ENCODE data around the gene SELL. TPM values are rescaled to one million over a fixed set of nuclear protein-coding genes. Genes with fewer than 3 reads are reported as not detected.

SELL gene
- total RNA-seq = 1 to 10 TPM; 1.3 to 4.8 TPM

DNA sequence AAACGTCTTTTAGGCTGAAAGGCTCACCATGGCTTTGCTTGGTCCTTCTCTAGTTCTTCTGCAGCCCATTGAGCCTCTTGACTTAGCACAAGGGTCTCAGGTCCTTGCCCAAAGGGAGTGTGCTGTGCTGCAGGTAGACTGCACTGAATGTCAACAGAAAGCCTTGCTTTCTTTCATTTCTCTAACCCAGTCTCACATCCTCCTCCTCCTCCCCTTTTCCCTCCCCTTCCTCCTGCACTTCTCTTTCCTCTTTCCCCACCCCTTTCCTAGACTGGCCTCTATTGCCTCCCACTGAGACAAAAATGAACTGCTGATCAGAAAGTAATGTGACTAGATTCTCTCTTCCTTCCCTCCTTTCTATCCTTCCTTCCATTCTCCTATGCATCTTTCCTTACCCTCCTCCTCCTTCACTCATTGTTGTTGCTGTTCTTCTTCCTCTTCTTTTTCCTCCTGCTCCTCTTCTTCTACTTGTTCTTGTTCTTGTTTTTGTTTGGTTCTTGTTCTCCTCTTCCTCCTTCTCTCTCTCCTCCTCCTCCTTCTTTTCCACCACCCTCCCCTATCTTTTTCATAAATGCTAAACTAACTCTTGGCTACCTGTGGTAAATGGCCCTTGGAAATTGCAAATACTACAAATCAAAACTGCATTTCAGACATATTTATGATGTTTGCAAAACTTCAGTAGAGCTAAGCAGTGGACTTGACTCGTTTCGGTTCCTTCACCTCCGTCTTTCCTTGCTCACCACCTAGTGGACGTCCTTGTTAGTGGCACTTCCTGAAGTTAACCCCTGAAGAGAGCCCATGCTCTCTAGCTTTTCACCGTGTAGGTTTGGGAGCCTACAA is at the start of gene SELL:
SELL (minus strand) TSS at position 152 of the 840 bp plus-strand sequence; CDS start at position 30, 122 bp downstream.
- TF ChIP-seq POLR2A (IDR thresholded peaks at IDR 0.05) (no peak), POLR2AphosphoS5 (IDR thresholded peaks at IDR 0.05) (peak; percentile 15)
- TF ChIP-seq, protein P1, sequence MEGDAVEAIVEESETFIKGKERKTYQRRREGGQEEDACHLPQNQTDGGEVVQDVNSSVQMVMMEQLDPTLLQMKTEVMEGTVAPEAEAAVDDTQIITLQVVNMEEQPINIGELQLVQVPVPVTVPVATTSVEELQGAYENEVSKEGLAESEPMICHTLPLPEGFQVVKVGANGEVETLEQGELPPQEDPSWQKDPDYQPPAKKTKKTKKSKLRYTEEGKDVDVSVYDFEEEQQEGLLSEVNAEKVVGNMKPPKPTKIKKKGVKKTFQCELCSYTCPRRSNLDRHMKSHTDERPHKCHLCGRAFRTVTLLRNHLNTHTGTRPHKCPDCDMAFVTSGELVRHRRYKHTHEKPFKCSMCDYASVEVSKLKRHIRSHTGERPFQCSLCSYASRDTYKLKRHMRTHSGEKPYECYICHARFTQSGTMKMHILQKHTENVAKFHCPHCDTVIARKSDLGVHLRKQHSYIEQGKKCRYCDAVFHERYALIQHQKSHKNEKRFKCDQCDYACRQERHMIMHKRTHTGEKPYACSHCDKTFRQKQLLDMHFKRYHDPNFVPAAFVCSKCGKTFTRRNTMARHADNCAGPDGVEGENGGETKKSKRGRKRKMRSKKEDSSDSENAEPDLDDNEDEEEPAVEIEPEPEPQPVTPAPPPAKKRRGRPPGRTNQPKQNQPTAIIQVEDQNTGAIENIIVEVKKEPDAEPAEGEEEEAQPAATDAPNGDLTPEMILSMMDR (IDR thresholded peaks at IDR 0.05) = peak; percentile 50 to 79 (median 66)
- Histone ChIP-seq H3K27ac (no peak within 1 kb of the TSS), H3K4me1 (replicated peaks) (no peaks in the 10 kb centered on the region), H3K27me3 (replicated peaks; ENCODE audit: insufficient read depth) (no peaks in the 10 kb centered on the region), H3K36me3 (no peaks in the 10 kb centered on the region), H3K9me3 (no peaks in the 10 kb centered on the region), H3K4me3 (no peak within 1 kb of the TSS)
- 11% methylated on average over 6 of the region's 6 CpGs for WGBS
- intact Hi-C loops (cut with DNase I) = no loop called here
- DNase-seq (ENCODE audit: low spot score) = peak; percentile 47

DNA sequence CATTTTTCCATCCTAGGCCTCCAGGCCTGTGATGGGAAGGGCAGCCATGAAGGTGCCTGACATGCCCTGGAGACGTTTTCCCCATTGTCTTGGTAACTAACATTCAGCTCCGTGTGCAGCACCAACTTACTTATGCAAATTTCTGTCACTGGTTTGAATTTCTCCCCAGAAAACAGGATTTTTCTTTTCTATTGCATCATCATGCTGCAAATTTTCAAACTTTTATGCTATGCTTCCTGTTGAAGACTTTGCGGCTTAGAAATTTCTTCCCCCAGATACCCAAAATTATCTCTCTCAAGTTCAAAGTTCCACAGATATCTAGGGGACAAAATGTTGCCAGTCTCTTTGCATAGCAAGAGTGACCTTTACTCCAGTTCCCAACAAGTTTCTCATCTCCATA is 47.6 kb upstream of the SELL start:
- intact Hi-C loops (cut with DNase I) = no loop called here
- WGBS = 92% methylated on average over 3 of the region's 3 CpGs
- H3K36me3 ChIP-seq = no peaks in the 10 kb centered on the region
- H3K27me3 ChIP-seq (replicated peaks; ENCODE audit: insufficient read depth) = no peaks in the 10 kb centered on the region
- DNase-seq (ENCODE audit: low spot score) = no peak
- no peaks in the 10 kb centered on the region for H3K9me3 ChIP-seq
- TF ChIP-seq POLR2AphosphoS5 (IDR thresholded peaks at IDR 0.05) (no peak), POLR2A (IDR thresholded peaks at IDR 0.05) (no peak)
- TF ChIP-seq, protein P1 (IDR thresholded peaks at IDR 0.05) = no peak
- H3K4me1 ChIP-seq (replicated peaks) = no peaks in the 10 kb centered on the region
- no peak overlapping the region for H3K4me3 ChIP-seq
- H3K27ac ChIP-seq = no peak overlapping the region

DNA sequence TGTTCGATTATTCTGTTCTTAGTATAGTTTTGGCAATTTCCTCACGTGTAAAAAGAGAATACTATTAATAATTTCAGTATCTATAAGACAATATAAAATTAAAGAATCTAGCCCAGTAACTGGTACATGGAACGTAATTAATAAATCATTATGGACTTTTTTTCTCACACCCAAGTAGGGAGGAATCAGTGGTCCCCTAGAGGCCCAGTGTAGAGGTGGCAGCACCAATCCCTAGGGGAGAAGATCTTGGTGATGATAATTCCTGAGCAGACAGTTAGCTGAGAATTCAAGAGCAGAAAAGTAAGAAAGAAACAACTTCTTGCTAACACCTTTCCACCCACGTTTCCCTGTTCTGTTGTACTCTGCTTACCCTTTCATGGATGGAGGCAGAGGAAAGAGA is 42.1 kb upstream of the SELL start:
- DNase-seq (ENCODE audit: low spot score) = no peak
- H3K36me3 ChIP-seq = no peaks in the 10 kb centered on the region
- no peaks in the 10 kb centered on the region for H3K4me1 ChIP-seq (replicated peaks)
- 70% methylated on average over 4 of the region's 4 CpGs for WGBS
- no peak overlapping the region for H3K27ac ChIP-seq
- TF ChIP-seq, protein P1 (IDR thresholded peaks at IDR 0.05) = no peak
- TF ChIP-seq POLR2AphosphoS5 (IDR thresholded peaks at IDR 0.05) (no peak), POLR2A (IDR thresholded peaks at IDR 0.05) (no peak)
- H3K9me3 ChIP-seq = no peaks in the 10 kb centered on the region
- no peaks in the 10 kb centered on the region for H3K27me3 ChIP-seq (replicated peaks; ENCODE audit: insufficient read depth)
- intact Hi-C loops (cut with DNase I) = no loop called here
- no peak overlapping the region for H3K4me3 ChIP-seq

DNA sequence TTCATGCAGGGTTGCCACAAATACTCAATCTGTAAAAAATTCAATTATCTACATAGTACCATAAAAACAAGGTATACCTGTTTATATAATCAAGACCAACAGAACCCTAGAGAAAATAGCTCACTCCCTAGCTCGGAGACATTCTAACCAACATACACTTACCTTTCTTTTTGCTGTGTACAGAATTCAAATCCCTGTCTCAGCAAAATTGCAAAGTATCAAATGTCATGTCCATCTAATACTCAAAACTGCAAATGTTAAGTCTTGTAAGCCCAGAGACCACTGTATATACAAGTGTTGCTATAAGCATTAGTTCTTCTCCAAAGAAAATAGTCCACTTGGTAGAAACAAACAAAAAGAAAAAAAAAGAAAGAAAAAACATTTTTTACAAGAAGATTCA is 38.6 kb upstream of the SELL start:
- TF ChIP-seq POLR2A (IDR thresholded peaks at IDR 0.05) (no peak), POLR2AphosphoS5 (IDR thresholded peaks at IDR 0.05) (no peak)
- TF ChIP-seq, protein P1 (IDR thresholded peaks at IDR 0.05) = no peak
- 96% methylated on average over 1 of the region's 1 CpG for WGBS
- no peaks in the 10 kb centered on the region for H3K9me3 ChIP-seq
- H3K36me3 ChIP-seq = no peaks in the 10 kb centered on the region
- DNase-seq (ENCODE audit: low spot score) = no peak
- no peak overlapping the region for H3K27ac ChIP-seq
- intact Hi-C loops (cut with DNase I) = no loop called here
- no peaks in the 10 kb centered on the region for H3K4me1 ChIP-seq (replicated peaks)
- H3K27me3 ChIP-seq (replicated peaks; ENCODE audit: insufficient read depth) = no peaks in the 10 kb centered on the region
- H3K4me3 ChIP-seq = no peak overlapping the region

DNA sequence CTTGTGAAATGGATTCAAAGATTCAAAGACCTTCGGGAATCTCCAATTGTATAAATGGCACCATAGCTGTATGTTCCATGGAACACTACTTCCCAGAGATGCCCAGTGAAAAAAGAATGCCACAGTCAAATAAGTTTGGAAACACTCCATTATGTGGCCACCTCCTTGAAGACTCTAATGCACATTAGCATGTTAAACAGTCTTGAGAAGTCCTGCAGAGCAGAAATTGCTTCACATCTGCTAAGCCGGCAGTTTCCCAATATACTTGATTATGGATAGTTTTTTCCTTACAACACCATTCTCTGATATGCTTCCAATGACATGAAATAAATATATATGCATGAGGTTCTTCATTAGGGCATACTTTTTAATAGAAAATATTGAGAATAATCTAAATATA is 35.1 kb upstream of the SELL start:
- Histone ChIP-seq H3K27me3 (replicated peaks; ENCODE audit: insufficient read depth) (no peaks in the 10 kb centered on the region), H3K4me1 (replicated peaks) (no peaks in the 10 kb centered on the region), H3K9me3 (no peaks in the 10 kb centered on the region), H3K27ac (no peak overlapping the region), H3K36me3 (no peaks in the 10 kb centered on the region), H3K4me3 (no peak overlapping the region)
- WGBS = 94% methylated on average over 2 of the region's 2 CpGs
- intact Hi-C loops (cut with DNase I) = no loop called here
- TF ChIP-seq, protein P1 (IDR thresholded peaks at IDR 0.05) = no peak
- no peak for TF ChIP-seq POLR2AphosphoS5 (IDR thresholded peaks at IDR 0.05)
- DNase-seq (ENCODE audit: low spot score) = no peak
